Astrocyte (in vitro differentiated cells and primary cell): ENCODE measurements around the gene FABP6. TPM values are rescaled to one million over a fixed set of nuclear protein-coding genes. Genes with fewer than 3 reads are reported as not detected.

Experiments
- DNase-seq: peaks from one replicate; pipeline ENCODE4 v3.0.0-alpha.2; 2010; ENCODE audit warnings: low read depth
- FAIRE-seq: peaks from 2 replicates; lab custom pipeline; 2011; peaks lifted over from hg19 to GRCh38; lab: Jason Lieb, UNC
- H2AFZ ChIP-seq: 2 replicates; pipeline ENCODE4 v1.6.0; 2012; ENCODE audit warnings: low read depth, low read length, inconsistent platforms
- H3K27ac ChIP-seq: 2 replicates; pipeline ENCODE4 v1.5.1; 2011; ENCODE audit warnings: low read depth, low read length, inconsistent platforms
- H3K27me3 ChIP-seq: 2 replicates; pipeline ENCODE4 v1.6.0; 2011; ENCODE audit warnings: low read length, inconsistent platforms; ENCODE audit not compliant: insufficient read depth
- H3K36me3 ChIP-seq: 2 replicates; pipeline ENCODE4 v1.5.1; 2011; ENCODE audit warnings: low read length, inconsistent platforms; ENCODE audit not compliant: insufficient read depth
- H3K4me1 ChIP-seq: 2 replicates; pipeline ENCODE4 v1.5.1; 2011; ENCODE audit warnings: low read length, inconsistent platforms; ENCODE audit not compliant: insufficient read depth
- H3K4me2 ChIP-seq: 2 replicates; pipeline ENCODE4 v1.6.0; 2012; ENCODE audit warnings: low read length, inconsistent platforms
- H3K4me3 ChIP-seq: 2 replicates; pipeline ENCODE4 v1.5.1; 2011; ENCODE audit warnings: low read depth, mild to moderate bottlenecking, low read length, inconsistent platforms; ENCODE audit not compliant: insufficient read depth
- H3K79me2 ChIP-seq: 2 replicates; pipeline ENCODE4 v1.6.0; 2012; ENCODE audit warnings: mild to moderate bottlenecking, low read length, inconsistent platforms; ENCODE audit not compliant: insufficient read depth
- H3K9ac ChIP-seq: 2 replicates; pipeline ENCODE4 v1.6.0; 2012; ENCODE audit warnings: mild to moderate bottlenecking, low read length, inconsistent platforms
- H3K9me3 ChIP-seq: 2 replicates; pipeline ENCODE4 v1.5.1; 2012; ENCODE audit warnings: low read depth, mild to moderate bottlenecking, low read length, inconsistent platforms; ENCODE audit not compliant: insufficient read depth
- H4K20me1 ChIP-seq: 2 replicates; pipeline ENCODE4 v1.6.0; 2012; ENCODE audit warnings: low read length, inconsistent platforms; ENCODE audit not compliant: insufficient read depth
- H3K27ac Mint-ChIP-seq: one replicate; pipeline ENCODE4 v1.8.0; 2021; ENCODE audit warnings: mild to moderate bottlenecking, mixed read lengths; ENCODE audit not compliant: unreplicated experiment
- H3K27me3 Mint-ChIP-seq: one replicate; pipeline ENCODE4 v1.8.0; 2021; ENCODE audit warnings: low read depth, mixed read lengths; ENCODE audit not compliant: unreplicated experiment
- H3K36me3 Mint-ChIP-seq: one replicate; pipeline ENCODE4 v1.8.0; 2021; ENCODE audit warnings: low read depth, mixed read lengths; ENCODE audit not compliant: unreplicated experiment
- H3K4me1 Mint-ChIP-seq: one replicate; pipeline ENCODE4 v1.8.0; 2021; ENCODE audit warnings: low read depth, mixed read lengths; ENCODE audit not compliant: unreplicated experiment
- H3K4me3 Mint-ChIP-seq: one replicate; pipeline ENCODE4 v1.8.0; 2021; ENCODE audit warnings: mild to moderate bottlenecking, moderate library complexity, mixed read lengths; ENCODE audit not compliant: unreplicated experiment
- H3K9me3 Mint-ChIP-seq: one replicate; pipeline ENCODE4 v1.8.0; 2021; ENCODE audit warnings: mild to moderate bottlenecking, mixed read lengths; ENCODE audit not compliant: unreplicated experiment
- CTCF ChIP-seq: IDR thresholded peaks from 2 replicates; pipeline ENCODE4 v1.5.1; 2011; ENCODE audit warnings: low read depth, mild to moderate bottlenecking, inconsistent platforms, low read length, moderate library complexity; ENCODE audit not compliant: insufficient read depth
- EZH2 ChIP-seq: IDR thresholded peaks from 2 replicates; pipeline ENCODE4 v1.6.1; 2012; ENCODE audit warnings: mild to moderate bottlenecking, low read length, inconsistent platforms; ENCODE audit not compliant: insufficient read depth
- total RNA-seq: library from RNA; stranded (reverse); gene quantifications from 2 replicates; pipeline ENCODE4 v1.2.1, GENCODE V29; 2021

The FABP6 gene
- total RNA-seq, 1 donor from 2014 or later = not detected

- no peak overlapping the region for H2AFZ ChIP-seq
- H3K27ac Mint-ChIP-seq = no peak overlapping the region
- no peaks in the 10 kb centered on the region for H3K36me3 ChIP-seq
- no peak overlapping the region for H3K27ac ChIP-seq
- no peaks in the 10 kb centered on the region for H3K36me3 Mint-ChIP-seq
- no peaks in the 10 kb centered on the region for H3K4me1 Mint-ChIP-seq
- no peak overlapping the region for H3K9ac ChIP-seq
- no peak for FAIRE-seq
- no peaks in the 10 kb centered on the region for H3K27me3 ChIP-seq
- H3K79me2 ChIP-seq = no peaks in the 10 kb centered on the region
- H4K20me1 ChIP-seq = no peaks in the 10 kb centered on the region
- H3K27me3 Mint-ChIP-seq = peaks cover 25% of the 10 kb centered on the region
- TF ChIP-seq EZH2 (no peak), CTCF (no peak)
- DNase-seq = peak; percentile 12
- H3K4me1 ChIP-seq = no peaks in the 10 kb centered on the region
- no peak overlapping the region for H3K4me2 ChIP-seq
- H3K9me3 Mint-ChIP-seq = no peaks in the 10 kb centered on the region
- H3K4me3 ChIP-seq = no peak overlapping the region
- no peaks in the 10 kb centered on the region for H3K9me3 ChIP-seq
- H3K4me3 Mint-ChIP-seq = no peak overlapping the region
Observed at GRCh38 chr5:160213537-160213936, 15.8 kb upstream of the FABP6 start.

GRCh38 chr5:160219356-160219755 is 9.9 kb upstream of the FABP6 start:
- Histone ChIP-seq H3K4me3 (no peak overlapping the region), H2AFZ (no peak overlapping the region), H3K9me3 (no peaks in the 10 kb centered on the region), H3K27me3 (no peaks in the 10 kb centered on the region), H4K20me1 (no peaks in the 10 kb centered on the region), H3K36me3 (no peaks in the 10 kb centered on the region), H3K79me2 (no peaks in the 10 kb centered on the region), H3K4me2 (no peak overlapping the region), H3K9ac (no peak overlapping the region), H3K27ac (no peak overlapping the region), H3K4me1 (no peaks in the 10 kb centered on the region)
- Mint-ChIP-seq H3K4me1 (no peaks in the 10 kb centered on the region), H3K36me3 (no peaks in the 10 kb centered on the region), H3K27me3 (peaks cover 17% of the 10 kb centered on the region), H3K9me3 (no peaks in the 10 kb centered on the region), H3K4me3 (no peak overlapping the region), H3K27ac (no peak overlapping the region)
- DNase-seq (no peak), FAIRE-seq (no peak)
- no peak for TF ChIP-seq CTCF
- TF ChIP-seq EZH2 = no peak

GRCh38 chr5:160221082-160221481 is 8.2 kb upstream of the FABP6 start:
- peaks cover 6% of the 10 kb centered on the region for H3K27me3 Mint-ChIP-seq
- no peak overlapping the region for H3K4me3 Mint-ChIP-seq
- H3K27ac Mint-ChIP-seq = no peak overlapping the region
- Histone ChIP-seq H2AFZ (no peak overlapping the region), H3K4me2 (no peak overlapping the region), H3K9me3 (no peaks in the 10 kb centered on the region), H3K4me3 (no peak overlapping the region), H4K20me1 (no peaks in the 10 kb centered on the region), H3K27ac (no peak overlapping the region), H3K79me2 (no peaks in the 10 kb centered on the region), H3K9ac (no peak overlapping the region), H3K36me3 (no peaks in the 10 kb centered on the region), H3K27me3 (no peaks in the 10 kb centered on the region), H3K4me1 (no peaks in the 10 kb centered on the region)
- H3K9me3 Mint-ChIP-seq = no peaks in the 10 kb centered on the region
- no peaks in the 10 kb centered on the region for H3K36me3 Mint-ChIP-seq
- FAIRE-seq (no peak), DNase-seq (no peak)
- H3K4me1 Mint-ChIP-seq = no peaks in the 10 kb centered on the region
- no peak for TF ChIP-seq CTCF
- TF ChIP-seq EZH2 = no peak
